GM21529 (cell line): Measurements from ENCODE around the gene MAMDC4.
"Not testable (repeated sequence)": the region's sequence is repeated elsewhere in the genome, so short reads cannot be mapped to it uniquely, and the experiment has no call there.

ENCODE experiments used
- ATAC-seq: cut with Tn5 transposase; IDR thresholded peaks from one replicate; pipeline ENCODE4 v1.9.1; 2021; ENCODE audit not compliant: unreplicated experiment

The MAMDC4 gene

DNA sequence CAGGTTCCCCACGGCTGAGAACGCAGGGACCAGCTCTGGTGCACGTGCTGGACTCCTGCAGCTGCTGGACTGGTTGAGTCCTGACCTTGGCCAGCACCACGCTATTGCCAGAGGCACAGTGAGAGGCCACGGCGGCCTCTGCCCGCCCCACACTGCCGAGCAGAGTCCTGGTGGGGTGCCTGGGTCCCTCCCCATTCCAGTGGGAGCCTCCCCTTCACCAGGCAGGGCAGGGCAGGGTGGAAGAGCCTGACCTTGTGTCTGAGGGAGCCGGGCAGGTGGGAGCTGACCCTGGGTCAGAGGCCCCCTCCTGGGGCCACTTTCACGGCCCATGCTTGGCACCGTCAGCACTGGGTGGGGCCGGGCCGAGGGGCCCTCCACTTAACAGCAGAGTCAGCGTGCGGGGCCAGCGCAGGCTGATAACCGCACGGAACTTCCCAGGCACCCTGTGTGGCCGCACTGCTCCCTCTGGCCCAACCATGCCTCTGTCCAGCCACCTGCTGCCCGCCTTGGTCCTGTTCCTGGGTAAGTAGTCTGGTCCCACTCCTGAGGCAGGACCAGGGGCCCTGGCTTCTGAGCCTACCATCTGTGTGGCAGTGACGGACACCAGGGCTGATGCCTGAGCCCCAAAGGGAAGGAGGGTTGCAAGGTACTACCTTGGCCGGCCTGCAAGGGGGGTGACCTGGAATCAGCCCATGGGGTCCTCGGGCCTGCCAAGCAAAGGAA, at the start of gene MAMDC4:
TSS of gene MAMDC4 (plus strand) at position 406 of the 723 bp plus-strand sequence. CDS start at position 477, 71 bp downstream.
- no peak for ATAC-seq

DNA sequence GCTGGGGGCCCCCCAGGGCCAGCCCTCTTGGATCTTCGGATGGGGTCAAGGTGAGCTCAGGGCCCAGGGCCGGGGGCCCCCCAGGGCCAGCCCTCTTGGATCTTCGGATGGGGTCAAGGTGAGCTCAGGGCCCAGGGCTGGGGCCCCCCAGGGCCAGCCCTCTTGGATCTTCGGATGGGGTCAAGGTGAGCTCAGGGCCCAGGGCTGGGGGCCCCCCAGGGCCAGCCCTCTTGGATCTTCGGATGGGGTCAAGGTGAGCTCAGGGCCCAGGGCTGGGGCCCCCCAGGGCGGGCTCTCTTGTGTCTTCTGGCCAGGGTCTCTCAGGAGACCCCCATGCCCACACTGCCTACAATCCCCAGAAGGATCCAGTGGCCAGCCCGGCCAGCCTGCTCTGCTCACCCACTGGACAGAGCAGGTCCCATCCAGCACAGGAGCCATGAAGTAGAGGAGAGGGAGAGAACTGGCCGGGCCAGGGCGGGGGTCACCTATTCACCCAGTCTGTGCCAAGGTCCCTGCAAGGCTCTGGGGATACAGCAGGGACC, 49.1 kb upstream of the MAMDC4 start:
- not testable (repeated sequence) for ATAC-seq

DNA sequence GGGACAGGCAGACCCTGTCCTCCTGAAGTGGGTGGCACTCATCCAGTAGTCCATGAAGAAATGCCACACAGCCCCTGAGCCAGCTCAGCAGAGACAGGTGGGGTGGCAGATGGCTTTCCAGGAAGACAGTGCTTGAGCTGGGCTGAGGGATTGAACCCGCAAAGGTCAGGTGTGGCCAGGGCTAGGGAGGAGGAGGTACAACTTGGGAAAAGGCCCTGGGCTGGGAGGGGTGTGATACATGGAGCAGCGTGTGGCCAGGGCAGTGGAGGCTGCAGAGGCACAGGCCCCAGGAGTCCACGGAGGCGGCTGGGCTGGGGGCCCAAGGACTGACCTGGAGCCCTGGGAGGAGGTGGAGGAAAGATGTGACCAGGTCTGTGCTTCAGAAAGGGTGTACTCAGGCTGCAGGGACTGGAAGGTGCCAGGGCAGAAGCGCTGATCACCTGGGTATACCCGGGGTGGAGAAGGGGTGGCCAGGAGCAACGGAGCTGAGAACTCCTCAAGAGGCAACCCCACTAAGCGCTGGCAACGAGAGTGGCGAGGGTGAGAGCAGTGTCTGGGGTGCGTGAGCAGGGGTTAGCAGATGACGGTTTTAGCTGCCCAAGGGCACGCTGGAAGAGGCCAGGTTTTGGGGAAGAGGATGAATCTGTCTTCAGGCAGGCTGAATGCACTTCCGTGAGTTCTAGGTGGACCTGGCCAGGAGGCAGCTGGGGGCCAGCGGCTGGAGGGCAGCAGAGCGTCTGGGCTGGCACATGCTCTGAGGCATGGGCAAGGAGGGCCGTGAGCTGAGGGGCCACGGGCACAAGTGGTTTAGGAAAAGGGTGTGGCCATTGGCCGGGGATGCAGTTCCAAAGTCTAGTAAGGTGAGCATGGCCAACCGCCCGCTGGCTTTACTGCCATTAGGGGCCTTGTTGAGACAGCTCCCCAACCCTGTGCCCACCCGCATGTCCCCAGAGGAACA, 48.3 kb upstream of the MAMDC4 start:
- no peak for ATAC-seq

DNA sequence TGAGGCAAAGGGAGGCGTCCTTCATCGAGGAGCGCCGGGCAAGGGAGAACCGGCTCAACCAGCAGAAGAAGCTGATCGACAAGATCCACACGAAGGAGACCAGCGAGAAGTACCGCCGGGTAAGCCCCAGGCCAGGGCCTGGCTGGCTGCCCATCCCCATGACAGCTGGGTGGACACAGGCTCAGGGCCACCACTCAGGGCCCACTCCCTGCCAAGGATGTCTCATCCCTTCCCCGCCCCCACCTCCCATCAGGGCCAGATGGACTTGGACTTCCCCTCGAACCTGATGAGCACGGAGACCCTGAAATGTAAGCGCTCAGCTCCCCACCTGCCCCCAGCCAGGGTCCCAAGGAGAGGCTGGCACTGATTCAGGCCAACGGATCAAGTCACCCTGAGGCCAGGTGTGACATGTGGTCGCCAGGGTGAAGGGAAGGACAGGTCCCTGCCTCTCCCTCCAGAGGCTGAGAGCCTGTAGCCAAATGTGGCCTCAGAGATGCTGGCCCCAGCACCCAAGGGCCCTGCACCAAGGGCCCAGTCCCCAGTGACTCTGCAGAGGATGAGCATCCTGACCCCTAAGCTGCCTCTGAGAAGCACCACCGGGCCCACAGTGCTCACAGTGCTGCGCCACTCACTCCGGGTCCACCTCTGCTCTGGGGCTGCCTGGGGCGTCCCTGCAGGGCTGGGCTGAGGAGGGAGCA, 47.5 kb upstream of the MAMDC4 start:
- no peak for ATAC-seq

DNA sequence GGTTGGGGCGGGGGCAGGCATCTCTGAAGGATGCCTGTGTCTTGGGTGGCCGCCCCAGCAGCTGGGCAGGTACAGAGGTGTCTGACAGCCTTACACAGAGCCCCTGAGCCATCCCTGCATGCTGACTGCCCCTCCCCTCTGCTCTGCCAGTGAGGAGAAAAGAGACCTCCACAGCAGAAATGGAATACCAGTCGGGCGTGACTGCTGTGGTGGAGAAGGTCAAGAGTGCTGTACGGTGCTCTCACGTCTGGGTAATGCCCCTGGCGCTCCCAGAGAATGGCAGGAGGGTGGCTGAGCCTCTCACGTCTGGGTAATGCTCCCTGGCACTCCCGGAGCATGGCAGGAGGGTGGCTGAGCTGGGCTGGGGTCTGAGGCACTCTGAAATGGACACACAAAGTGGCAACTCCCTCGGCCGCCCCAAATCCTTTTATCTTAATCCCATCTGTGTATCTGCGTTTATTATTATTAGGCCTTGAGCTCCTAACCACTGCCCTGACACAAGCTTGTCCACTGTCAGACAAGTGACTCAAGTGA, 46.9 kb upstream of the MAMDC4 start:
- no peak for ATAC-seq

DNA sequence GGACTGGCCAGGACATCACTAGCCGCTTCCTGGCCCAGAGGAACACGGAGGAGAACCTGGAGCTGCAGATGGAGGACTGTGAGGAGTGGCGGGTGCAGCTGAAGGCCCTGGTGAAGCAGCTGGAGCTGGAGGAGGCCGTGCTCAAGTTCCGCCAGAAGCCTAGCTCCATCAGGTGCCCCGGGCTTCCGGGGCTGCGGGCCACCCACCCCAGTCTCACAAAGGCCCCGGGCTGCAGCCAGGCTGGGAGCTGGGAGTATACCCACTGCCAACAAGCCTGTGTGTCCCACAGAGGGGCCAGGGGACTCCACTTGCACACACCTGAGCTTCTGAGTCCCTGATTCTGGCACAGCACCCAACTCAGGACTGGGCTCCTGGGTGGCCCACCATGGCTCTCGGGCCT, 46.1 kb upstream of the MAMDC4 start:
- no peak for ATAC-seq

DNA sequence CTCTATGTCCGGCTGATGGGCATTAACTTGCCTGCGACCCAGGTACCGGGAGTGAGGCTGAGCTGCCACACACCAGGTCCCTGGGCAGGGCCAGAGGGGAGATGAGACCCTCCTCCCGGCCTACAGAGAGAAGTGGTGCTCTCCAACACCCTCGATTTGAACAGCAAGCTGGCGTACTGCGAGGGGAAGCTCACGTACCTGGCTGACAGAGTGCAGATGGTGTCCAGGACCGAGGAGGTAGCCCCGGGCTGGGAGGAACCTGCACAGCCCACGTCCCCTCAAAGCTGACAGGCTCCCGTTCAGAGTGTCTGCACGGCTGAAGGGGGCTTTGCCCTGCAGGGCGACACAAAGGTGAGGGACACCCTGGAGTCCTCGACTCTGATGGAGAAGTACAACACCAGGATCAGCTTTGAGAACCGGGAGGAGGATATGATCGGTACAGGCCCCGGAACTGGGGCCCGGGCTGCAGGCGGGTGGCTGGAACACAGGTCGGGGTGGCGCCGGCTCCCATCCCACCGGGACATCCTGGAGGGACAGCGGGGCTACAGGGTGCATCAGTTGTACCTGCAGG, 45.4 kb upstream of the MAMDC4 start:
- ATAC-seq: no peak

DNA sequence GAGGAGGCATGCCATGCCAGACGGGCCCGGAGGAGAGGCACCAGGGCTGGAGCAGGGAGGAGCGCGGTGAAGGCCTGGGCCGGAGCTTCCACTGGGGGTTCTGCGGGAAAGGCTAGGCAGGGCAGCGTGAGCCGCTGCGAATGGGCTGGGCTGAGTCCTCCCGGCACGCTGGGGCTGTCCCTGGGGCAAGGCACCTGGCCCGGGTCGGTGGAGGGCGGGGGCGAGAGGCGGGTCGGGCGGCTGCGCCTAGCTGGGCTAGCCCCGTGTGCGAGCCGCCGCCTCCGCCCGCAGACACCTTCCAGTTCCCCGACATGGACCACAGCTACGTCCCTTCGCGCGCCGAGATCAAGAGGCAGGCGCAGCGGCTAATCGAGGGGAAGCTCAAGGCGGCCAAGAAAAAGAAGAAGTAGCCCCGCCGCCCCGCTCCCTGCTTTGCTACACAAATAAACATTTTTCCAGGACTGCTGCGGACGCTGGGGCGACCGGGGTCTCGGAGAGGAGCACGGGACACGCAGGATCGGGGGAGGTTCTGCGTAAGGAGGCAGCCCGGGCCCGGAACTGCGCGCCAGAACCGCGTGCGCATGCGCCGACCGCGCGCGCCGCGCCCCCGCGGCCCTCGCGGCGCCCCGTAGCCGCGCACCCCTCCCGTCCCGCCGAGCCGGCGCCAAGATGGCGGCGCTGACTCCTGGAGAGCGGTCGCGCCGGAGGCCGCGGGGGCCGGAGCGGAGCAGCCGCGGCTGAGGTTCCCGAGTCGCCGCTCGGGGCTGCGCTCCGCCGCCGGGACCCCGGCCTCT, 44.7 kb upstream of the MAMDC4 start, which contains the start of gene RABL6:
TSS of gene RABL6 (plus strand) at position 668 of the 794 bp plus-strand sequence. CDS start 249 bp downstream, outside the sequence.
- peak; percentile 71 for ATAC-seq

DNA sequence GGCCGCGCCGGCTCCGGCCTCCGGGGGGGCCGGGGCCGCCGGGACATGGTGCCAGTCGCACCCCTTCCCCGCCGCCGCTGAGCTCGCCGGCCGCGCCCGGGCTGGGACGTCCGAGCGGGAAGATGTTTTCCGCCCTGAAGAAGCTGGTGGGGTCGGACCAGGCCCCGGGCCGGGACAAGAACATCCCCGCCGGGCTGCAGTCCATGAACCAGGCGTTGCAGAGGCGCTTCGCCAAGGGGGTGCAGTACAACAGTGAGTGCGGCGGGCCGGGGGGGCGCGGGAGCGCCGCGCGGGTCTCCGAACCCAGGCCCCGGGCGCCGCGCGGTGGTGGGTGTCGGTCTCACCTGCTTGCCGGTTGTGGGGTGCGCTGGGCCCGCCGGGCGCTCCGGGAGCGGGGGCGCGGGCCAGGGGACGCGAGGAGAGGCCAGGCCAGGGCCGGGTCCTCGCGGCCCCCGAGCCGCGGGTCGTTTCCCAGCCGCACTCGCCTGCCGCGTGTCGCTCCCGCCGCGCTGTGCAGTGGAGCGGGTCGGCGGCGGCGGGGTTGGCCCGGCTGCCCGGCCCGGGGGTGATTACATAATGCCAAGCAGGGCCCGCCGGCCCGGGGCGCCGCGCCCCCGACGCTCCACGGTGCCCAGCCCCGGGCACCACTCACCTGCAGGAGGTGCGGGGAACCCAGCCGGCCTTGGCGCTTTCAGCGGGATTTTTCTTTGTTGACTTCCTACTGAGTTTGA, 43.9 kb upstream of the MAMDC4 start:
- ATAC-seq: peak; percentile 36

DNA sequence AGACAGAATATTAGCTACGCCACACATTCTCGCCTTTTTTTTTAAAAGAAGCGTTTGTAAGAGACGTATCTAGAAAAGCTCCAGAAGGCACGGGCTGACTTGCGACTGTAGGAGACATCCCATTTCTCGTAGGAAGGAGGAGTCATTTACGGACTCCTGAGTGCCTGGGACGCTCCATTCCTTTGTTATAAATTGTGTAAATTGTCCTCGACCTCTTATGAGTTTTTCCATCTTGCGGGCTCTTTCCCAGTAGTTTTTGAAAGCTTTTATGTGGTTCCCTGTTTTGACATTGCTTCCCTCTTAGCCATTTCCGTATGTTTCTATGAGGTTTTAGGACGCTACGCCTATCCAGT, 43.4 kb upstream of the MAMDC4 start:
- ATAC-seq: no peak

DNA sequence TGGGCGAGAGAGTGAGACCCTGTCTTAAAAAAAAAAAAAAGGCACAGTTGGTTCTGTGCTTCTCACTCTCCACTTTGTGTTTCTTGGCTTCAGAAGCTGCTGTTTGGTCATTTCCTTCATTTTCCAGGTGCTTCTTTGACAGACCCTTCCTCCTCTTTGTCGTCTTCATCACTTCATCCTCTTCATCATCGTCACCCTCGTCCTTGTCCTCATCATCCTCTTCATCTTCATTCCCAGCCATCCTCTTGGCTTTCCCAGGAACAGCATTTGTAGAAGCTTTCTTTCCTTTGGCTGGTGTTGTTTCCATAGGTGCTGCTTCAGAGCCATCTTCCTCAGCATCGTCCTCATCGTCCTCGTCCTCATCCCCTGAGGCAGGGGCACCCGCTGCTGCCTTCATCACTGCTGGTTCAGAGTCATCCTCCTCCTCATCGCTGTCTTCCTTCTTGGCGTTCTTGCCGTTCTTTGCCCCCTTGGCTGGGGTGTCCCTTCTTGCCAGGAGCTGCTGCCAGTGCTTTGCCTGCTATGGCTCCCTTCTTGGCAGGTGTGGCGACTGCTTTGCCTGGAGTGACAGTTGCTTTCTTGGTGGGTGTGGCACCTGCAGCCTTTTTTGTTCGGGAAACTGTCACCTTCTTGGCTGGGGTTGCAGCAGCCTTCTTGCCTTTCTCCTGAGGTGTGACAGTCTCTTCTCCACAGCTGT, 37.3 kb upstream of the MAMDC4 start:
- ATAC-seq: no peak

DNA sequence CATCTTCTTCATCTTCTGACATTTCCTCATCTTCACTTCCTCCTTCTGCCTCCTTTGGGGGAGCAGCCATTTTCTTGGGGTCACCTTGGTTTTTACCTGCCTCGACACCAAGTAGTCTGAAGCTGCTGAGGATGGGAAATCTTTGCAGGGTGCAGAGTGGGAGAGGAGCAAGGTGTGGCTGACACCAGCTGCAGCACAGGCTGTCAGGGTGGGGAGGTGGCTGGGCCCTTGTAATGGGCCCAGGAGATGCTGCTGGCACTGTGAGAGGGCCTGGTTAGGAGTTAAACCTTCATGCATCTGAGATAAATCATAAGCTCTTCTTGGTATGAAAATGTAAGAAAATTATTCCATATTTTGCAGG, 36.7 kb upstream of the MAMDC4 start:
- ATAC-seq: no peak

DNA sequence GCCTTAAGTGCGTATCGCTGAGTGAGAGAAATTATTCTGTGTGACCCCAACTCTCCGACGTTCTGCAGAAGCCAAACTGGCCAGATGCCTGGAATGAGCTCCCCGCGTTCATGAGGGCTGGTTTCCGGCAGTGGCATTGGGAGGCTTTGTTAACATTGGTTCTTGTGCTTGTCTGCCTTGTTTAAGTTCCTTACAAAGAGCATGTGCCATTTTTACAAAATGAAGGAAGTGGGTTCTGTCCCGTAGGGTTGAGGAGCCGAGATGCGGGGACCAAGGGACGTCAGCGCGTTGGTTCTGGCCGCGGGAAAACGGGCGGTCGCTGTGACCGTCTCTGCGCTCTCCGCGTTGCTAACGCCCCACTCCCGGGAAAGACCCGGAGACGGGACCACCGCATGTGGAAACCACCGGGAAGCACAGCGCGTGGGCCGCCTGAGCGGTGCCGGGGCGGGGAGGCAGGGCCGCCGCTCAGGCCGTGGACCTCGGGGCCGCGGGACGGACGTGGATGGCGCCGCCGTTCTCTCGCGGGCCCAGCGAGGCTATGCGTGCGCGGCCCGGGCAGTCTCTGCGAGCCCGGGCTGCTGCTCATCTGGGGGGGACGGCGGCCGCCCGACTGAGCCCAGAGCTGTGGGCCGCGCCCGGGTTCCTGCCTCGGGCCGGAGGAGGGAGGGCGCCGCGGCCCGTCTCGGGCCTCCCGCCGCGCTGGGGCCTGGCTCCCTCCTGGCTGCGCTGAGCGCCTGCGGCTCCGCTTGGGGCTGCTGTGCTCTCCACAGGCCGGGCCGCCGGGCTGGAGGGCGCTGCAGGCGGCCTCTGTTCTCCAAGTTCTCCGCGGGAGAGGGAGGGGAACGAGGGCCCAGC, 30.9 kb upstream of the MAMDC4 start:
- ATAC-seq: no peak

DNA sequence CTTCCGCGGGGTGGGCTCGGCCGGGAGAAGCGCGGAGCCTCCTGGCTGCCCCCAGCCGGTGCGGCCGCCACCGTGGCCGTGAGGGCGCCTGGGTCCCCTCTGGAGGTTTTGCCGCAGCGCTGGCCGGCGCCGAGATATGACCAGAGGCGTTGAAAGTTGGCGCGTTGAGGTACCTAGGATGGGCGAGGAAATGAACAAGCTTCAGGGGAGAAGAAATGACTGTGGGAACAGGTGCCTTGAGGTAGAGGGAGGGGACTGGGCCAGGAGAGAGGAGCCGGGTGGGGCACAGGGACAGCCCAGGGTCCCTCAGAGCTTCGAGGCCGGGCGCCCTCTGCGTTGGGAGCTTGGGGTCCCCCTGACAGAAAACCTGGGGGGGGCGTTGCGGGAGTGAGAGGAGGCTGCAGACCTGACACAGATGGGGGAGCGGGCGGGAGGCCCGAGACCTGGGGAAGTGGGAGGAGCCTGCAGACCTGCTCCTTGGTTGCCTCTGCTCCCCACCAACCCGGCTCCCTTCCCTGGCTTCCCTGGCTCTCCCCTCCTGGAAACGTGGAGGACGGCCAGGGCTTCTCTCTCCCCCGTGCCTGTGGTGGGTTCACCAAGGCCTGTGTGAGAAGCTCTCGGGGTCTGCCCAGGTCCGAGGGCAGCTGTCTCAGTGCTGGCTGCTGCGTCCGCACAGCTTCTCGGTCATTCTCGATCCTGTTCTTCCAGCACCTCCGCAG, 30.2 kb upstream of the MAMDC4 start:
- no peak for ATAC-seq

DNA sequence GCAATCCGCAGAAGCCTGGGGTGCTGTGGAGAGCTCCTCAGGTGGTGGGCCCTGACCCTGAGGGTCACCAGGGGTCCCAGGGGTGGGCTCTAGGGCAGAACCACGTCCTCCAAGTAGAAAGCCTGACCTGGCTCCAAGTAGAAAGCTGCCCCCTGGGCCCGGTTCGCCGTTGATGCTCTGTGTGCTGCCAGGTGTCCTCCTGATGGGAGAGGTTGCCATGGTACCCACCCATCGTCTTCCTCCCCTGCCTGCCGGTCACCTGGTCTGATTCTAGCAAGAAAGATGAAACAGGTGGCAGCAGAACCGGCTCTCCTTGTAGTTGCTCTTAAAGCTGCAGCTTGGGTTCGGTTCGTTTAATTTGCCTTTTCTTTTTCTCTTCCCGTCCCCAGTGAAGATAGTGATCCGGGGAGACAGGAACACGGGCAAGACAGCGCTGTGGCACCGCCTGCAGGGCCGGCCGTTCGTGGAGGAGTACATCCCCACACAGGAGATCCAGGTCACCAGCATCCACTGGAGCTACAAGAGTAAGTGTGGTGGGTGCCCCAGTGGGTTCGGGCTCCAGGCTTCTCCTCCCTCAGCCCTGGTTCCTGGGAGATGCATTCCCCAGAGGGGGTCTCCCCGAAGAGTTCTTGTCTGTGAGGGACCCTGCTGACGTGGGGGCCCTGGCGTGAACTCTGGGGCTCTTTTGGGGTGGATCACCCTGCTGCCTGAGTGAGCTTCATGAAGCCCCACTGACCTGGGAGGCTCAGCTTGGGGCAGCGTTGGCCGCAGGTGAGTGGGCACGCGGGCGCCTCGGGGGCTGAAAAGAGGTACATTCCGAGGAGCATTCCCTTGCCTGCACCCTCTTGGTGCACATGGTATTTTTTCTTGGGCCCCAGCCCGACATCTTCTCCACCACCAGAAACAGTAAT, 28.8 kb upstream of the MAMDC4 start:
- ATAC-seq: no peak
